Non-pigmented ciliary epithelial cell (primary cell): Measurements from ENCODE around the gene ENOX2.
A peak's percentile ranks its signal among the peaks of the same experiment; 100 is the strongest.
"Not testable (repeated sequence)": the region's sequence is repeated elsewhere in the genome, so short reads cannot be mapped to it uniquely, and the experiment has no call there.

Source experiments
- DNase-seq: peaks from one replicate; pipeline ENCODE4 v3.0.0-alpha.2; 2010; ENCODE audit warnings: low read depth

ENOX2 gene

DNA sequence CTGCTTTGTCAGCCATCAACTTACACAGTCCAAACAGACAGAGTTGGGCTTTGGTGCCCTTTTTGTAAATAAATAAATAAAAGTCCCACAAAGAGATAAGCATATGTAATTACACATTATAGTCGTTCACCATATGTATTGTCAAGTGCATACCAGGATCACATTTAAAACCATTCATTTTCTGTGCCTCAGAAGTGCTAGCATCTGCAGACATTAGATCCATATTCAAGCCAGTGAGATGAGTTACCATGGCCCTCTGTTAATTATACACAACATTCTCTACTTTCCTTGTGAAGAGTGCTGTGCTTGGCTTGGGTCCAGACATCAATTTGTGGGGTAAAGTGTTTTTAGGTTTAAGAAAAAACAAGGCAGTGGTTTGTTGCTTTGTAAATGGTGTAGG is 76.8 kb downstream of the ENOX2 start:
- no peak for DNase-seq

DNA sequence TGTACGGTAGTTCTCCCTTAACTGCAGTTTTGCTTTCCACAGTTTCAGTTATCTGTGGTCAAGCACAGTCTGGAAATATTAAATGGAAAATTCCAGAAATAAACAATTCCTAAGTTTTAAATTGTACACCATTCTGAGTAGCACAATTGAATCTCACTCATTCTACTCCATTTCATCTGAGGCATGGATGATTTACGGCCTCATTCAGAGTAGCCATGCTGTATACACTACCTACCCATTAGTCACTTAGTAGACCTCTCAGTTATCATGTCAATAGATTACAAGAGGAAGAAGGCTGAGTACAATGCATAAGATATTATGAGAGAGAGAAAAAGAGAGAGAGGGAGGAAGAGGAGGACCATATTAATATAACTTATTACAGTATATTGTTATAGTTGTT is 77.5 kb downstream of the ENOX2 start:
- no peak for DNase-seq

DNA sequence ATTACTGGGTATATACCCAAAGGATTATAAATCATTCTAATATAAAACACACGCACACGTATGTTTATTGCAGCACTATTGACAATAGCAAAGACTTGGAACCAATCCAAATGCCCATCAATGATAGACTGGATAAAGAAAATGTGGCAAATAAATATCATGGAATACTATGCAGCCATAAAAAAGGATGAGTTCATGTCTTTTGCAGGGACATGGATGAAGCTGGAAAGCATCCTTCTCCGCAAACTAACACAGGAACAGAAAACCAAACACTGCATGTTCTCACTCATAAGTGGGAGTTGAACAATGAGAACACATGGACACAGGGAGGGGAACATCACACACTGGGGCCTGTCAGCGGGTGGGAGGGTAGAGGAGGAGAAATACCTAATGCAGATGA is 83.6 kb downstream of the ENOX2 start:
- not testable (repeated sequence) for DNase-seq

DNA sequence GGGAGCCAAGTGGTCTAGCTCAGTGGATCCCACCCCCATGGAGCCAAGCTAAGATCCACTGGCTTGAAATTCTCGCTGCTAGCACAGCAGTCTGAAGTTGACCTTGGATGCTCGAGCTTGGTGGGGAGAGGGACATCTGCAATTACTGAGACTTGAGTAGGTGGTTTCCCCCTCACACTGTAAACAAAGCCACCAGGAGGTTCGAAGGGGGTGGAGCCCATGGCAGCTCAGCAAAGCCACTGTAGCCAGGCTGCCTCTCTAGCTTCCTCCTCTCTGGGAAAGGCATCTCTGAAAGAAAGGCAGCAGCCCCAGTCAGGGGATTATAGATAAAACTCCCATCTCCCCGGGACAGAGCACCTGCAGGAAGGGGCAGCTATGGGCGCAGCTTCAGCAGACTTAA is 89.1 kb downstream of the ENOX2 start:
- DNase-seq, result not testable (repeated sequence)

DNA sequence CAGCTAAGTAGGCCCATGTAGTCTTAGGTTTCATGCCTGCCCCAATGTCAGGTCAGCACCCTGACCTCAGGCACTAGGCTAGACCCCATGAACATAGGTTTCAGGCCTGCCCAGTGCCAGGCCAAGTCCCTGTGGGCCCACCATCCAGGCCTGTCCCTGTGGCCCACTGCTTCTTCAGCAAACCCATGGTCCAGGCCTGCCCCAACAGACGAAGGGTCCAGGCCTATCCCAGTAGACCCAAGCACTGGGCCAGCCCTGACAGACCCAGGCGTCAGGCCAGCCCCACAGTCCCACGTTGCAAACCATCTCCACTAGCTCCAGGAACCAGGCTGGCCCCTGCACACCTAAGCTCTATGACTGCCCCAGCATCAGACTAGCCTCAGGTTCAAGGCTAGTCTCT is 92.4 kb downstream of the ENOX2 start:
- DNase-seq, result no peak

DNA sequence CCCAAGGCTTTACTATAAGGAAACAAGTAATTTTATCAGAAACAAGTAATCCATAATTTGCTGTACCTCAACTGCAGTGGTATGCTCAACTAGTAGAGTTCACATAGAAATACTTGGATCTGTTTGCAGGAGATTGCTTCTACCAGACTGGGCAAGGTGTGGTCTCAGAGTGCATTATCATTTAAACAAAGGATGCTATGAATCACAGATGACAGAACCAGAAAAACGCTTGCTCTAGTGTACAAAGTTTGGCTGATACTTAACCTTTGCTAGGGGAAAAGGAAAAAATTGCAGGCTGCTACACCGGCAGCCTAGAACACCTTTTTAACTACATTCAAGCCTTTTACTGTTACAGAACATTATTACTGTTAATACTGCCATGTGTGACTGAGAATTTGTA is 97.1 kb downstream of the ENOX2 start:
- no peak for DNase-seq

DNA sequence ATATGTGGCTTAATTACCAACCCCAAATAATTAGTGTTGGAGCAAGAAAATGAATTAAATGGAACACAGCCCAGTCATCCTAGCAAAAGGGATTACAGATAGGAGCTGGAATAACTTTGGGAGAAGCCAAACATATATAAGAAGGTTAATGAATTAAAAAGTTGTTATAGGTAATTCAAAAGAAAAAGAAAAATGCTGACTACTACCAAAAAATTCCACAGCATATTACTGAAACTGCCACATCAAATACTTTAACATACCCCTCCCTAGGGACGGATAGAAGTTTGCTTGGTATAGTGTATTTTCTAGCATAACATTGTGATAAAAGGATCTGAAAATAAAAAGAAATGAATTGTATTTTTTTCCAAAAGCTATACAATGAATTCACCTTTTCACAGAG is 99.5 kb downstream of the ENOX2 start:
- DNase-seq, result no peak

DNA sequence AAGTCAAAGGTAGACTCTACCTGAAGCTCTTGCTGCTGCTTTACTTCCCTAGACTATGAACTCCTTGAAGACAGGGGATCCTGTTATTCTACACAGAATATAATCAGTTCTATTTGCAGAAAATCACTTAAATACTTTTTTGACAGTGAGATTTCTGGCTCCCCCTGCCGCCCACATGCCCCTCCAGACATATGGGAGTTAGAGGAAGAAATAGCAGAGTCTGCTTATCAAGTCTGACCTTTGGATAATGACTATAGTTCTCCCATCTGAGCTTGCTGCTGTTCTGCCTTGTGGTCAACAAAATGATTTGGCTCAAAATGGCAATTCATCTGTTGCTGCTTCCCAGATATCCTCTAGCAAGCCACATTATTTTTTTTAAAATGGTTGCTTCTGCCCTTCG is 101.1 kb downstream of the ENOX2 start:
- DNase-seq, result no peak

DNA sequence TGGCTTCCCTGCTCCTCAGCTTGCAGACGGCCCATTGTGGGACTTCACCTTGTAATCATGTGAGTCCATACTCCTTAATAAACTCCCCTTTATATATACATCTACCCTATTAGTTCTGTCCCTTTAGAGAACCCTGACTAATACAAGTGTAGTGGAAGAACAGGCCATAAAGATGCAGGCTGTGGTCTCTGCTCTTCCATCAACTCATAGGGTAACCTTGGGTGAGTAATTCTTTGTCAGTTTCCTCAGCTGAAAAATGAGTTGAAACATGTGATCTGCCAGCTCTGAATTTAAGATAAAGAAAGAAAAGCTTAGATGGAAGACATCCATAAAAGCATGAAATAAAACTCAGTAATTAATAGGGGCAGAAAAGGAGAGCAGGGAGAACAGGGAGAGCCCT is 103.6 kb downstream of the ENOX2 start:
- peak; percentile 4 for DNase-seq

DNA sequence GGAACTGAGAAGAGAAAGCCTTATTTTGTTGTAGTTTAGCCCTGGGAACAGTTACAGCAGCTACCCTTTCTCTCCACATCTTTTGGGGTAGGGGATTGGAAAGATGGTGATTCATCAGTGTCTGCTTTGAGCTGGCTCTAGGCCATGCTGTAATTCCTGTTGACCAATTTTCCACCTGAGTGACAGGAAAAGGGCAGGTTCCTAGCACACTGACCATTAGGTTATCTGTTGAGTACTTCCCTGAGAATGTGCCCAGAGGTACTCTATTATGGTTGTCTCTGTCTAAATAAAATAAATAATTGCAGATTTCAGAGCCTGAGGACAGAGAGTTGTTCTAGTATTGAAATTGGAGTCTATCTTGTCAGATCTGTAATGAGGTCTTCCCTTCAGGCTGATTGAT is 109.0 kb downstream of the ENOX2 start:
- DNase-seq, result no peak

DNA sequence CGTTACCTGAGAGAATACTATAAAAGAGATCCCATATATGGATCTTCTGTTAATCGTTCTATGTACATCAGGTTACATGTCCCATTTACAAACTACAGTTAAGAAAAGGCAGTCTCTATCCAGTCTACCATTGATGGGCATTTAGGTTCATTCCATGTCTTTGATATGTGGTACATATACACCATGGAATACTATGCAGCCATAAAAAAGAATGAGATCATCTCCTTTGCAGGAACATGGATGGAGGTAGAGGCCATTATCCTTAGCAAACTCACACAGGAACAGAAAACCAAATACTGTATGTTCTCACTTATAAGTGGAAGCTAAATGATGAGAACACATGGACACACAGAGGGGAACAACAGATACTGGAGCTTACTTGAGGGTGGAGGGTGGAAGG is 111.1 kb downstream of the ENOX2 start:
- not testable (repeated sequence) for DNase-seq

DNA sequence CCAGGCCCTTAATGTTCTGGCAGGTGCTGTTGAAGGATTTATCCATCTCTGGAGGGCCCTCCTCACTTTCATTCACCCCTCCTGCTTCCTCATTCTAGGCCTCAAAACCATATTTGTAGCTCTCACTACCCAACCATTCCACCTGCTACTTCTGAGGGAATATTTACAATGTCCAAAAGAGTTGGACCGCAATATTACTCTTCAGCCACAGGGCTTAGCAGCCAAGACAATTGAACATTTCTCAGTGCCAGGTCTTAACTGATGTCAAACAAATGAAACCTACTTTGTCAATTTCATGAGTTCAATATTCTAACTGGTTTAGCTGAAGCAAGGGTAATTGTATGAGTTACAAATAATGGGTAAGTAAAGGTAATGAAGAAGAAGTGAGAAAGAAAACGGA is 113.2 kb downstream of the ENOX2 start:
- DNase-seq, result no peak

DNA sequence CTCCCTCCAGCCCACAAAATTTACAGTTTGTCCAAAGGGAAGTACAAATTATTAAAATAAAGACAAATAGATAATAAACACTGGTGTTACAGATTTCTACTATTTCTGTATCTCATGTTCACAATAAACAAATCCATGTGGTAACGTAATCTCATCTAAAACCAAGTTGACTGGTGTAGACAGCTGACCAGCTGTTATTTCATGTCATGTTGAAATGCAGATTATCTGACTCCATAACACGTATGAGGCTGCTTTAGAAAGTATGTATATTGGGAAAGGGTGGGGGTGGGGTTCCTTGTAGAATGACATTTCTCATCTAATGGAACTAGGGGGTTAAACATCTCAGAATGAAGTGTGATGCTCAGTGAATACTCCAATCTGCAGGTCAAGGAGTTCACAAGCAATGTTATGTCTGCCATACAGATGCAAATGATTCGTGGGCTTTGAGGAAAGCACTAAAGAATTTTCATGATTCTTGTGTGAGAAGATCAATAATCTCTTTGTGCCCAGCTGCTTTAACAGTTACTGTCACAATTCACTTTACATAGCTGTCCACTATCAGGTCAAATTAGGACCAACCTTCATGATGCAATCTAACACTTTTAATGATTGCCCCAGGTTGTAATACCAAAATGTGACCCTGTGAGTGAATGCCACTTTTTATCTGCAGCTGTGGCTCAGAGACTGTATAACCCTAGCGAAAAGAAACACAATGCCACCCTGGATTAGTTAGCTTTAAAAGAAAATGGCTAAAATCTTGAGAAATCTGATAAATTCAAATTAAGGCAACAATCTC is 114.0 kb downstream of the ENOX2 start:
- DNase-seq, result no peak

DNA sequence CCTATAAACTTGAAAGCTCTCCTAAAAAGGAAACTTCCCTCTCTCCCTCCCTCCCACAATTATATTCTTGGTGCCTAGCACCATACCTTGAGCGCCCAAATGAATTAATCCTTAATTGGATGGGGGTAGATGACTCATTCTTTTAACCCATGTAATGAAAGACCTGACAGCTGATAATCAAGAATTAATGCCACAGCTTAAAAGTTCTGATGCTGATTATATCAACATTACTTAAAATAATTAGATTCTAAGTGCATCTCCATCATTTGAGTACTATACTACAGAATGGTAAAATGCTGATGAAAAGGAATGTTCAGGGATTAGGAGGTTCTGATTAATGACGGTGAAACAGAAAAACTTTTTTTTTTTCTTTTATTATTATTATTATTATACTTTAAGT is 117.0 kb downstream of the ENOX2 start:
- no peak for DNase-seq

DNA sequence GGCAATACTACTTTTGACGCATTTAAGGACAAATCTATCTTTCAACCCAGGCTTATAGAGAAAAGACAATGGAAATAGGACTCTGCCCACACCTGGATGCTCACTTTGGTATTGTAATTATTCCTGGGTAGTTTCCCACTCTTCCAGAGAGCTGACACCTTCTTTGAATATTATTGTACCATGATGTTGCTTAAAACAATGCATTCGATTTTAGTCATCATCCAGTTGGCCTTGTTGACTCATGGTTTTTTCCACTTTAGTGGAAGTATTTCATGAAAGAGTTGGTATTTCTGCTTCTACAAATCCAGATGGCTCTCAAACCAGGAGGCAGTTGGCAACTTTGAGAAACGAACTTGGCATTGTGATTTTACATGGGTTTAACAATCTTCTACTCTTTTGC is 124.2 kb downstream of the ENOX2 start:
- DNase-seq, result no peak

DNA sequence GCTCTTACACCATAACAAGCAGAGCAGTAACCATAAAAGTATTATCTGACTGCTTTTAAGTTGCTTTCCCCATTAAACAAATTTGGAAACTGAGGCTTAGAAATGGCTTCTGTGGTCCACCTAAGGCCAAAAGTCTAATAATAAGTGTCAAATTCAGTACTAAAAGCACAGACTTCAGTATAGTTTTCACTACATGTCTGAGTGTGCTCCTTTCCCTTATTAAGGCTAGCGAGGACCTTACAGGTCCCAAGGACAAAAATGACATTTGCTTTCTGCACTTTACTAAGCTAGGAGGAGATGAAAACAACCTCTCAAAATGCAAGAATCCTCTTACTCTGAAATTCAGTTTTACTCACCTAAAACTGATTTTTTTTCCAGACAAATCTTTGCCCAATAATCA is 127.2 kb downstream of the ENOX2 start:
- DNase-seq, result no peak

DNA sequence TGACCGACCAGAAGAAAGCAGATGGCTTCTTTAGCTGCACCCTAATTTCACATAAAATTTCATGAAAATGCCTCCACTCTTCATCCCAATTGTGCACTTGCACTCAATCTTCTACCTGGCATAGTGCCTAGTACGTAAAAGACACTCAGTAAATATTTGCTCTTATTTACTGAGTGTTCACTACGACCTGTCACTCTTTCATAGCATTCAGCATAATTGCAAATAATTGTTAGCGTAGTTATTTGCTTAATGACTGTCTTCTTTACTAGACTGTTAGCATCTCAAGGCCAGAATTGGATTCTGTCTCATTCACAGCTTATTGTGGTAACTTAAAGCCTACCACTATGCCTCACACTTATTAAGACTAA is 130.2 kb downstream of the ENOX2 start:
- no peak for DNase-seq

DNA sequence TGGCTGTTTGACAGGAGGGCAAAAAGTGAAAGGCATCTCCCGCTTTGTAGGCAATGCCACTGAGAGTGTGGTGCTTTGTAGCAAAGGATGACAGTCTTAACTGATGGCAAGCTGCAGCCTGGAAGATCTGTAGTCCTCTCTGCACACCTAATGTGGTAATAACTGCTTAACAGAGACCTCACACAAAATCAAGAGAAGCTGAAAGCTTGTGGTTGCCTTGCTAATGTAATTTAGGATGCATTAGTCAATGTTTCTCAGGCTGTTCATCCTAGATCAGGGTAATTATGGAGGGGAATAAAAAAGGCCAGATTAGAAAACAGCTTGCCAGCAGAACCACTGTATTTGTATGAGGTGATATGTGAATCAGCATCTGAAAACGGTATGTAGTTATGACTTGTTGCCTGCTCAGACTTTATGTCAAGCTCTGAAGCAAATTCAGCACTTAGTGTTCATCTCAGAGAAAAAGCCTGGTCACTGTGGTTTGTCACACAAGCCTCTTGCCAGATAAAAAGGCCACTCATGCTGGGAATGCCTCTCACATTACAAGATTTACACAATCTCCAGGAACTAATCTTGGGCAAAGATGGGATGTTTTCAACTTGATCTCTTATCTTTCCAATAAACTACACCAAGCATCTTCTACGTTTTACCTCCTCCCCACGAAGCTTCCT is 130.8 kb downstream of the ENOX2 start:
- DNase-seq, result peak; percentile 35

DNA sequence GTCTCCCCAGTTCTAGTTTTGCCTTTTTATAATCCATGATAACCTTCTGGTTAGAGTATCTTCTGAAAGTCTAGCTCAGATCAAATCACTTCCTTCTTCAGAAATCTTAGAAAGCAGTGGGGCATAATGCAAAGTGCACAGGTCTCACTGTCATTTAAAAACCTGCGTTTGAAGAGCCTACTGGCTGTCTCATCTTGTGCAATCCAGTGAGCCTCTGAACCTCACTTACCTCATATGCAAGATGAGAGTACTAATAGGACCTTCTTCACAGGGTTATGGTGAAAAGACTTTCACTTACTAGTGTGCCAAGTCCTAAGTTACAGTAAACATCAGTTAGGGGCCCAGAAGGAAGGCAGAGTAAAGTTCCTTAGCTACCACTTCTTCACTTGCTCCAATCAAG is 131.4 kb downstream of the ENOX2 start:
- no peak for DNase-seq

DNA sequence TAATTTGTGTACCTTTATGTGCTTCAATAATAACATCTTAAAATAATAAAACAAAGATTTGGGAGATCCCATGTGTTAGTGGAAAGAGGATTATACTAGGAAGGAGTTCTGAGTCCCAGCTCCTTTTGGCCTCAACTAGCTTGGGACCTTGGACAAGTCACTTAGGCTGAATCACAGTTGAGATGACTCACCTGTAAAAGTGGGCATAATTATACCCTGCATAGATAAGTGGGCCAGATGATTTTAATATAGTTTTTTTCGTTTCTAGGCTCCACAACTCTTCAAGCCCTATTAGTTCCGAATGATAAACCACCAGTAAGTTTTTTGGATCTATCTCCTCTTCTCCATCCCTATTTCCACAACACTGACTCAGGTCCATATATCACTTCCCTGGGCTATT is 131.8 kb downstream of the ENOX2 start:
- DNase-seq, result no peak

DNA sequence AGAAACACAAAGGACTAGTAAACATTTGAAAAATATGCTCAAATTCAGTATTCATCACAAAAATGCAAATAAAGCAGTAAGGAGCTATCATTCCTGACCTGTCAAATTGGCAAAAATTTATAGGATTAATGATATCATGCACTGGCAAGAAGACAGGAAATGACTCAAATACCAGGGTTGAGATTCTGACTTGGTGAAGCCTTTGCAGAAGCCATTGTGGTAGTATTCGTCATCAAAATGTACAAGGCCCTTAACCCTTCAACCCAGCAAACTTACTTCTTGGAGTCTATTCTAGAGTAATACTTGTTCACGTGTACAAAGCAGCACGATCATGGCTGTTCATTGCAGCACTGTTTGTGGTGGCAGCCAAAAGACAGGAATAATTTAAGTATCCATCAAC is 132.4 kb downstream of the ENOX2 start:
- DNase-seq, result peak; percentile 40

DNA sequence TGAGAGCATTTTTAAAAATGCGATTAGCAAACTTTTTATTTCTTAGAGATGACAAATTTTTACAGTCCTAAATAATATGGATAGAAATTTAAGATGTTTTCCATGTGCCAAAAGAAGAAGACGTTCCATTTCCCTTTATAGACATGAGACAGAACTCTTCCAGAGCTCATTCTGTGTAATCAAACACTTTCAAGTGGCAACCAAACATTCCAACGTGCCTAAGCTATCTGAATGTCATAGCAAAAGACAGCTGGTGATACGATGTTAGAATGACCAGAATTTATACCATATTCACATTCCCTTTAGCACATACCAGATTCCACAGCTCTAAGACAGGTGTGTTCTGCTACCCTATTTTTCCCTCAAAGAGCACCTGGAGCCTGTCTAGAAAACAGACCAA is 133.2 kb downstream of the ENOX2 start:
- no peak for DNase-seq

DNA sequence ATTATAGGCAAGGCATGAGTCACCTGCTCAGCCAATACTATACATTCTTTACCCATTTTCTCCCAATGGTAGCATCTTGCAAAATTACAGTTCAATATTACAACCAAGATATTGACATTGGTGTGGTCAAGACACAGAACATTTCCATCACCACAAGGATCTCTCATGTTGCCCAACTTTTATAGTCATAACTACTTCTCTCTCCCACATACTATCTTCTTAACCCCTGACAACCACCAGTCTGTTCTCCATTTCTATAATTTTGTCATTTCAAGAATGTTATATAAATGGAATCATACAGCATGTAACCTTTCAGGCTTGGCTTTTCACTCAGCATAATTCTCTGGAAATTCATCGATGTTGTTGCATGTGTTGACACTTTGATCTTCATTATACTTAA is 144.9 kb downstream of the ENOX2 start:
- DNase-seq, result no peak

DNA sequence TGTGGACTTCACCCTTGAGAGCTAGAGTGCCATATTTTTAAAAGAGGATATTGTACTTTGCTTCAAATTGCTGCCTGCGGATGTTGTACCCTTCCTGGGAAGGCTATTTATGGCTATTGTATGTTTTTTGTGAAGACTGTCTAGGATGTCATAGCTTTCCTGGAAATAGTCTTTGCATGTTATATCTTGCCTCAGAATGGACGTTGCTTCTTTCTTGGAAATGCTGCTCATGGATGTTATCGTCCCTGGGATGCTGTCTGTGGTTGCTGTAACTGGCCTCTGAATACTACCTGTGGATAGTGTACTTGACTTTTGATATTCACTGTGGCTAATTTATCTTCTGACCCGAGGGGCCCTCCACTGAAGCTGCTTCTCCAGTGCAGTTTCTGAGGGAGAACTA is 146.8 kb downstream of the ENOX2 start:
- no peak for DNase-seq
